Measurements from ENCODE around the gene LHPP.

DNA sequence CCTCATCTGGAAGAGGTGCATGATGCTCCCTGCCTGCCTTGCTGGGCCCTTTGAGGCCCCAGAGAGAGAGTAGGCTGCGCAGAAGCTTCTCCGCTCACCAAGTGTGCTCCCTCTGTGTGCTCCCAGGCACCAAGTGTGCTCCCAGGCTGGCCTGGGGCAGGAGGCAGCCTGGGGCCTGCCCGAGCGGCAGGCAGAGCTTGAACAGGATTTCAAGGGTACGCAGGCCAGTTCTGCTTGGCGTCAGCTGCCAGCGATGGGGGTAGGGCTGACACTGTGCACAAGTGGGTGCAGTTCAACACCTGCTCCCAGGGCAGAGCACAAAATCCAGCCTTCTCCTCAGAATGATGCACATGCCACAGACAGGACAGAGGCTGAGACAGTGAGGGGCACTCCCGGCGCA lies 162.8 kb downstream of the LHPP start:
- TF ChIP-seq, protein P1, sequence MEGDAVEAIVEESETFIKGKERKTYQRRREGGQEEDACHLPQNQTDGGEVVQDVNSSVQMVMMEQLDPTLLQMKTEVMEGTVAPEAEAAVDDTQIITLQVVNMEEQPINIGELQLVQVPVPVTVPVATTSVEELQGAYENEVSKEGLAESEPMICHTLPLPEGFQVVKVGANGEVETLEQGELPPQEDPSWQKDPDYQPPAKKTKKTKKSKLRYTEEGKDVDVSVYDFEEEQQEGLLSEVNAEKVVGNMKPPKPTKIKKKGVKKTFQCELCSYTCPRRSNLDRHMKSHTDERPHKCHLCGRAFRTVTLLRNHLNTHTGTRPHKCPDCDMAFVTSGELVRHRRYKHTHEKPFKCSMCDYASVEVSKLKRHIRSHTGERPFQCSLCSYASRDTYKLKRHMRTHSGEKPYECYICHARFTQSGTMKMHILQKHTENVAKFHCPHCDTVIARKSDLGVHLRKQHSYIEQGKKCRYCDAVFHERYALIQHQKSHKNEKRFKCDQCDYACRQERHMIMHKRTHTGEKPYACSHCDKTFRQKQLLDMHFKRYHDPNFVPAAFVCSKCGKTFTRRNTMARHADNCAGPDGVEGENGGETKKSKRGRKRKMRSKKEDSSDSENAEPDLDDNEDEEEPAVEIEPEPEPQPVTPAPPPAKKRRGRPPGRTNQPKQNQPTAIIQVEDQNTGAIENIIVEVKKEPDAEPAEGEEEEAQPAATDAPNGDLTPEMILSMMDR (IDR thresholded peaks at IDR 0.05; ENCODE audit: insufficient read depth, low read length), result no peak
- TF ChIP-seq POLR2AphosphoS5 (IDR thresholded peaks at IDR 0.05; ENCODE audit: low read depth), result no peak
- TF ChIP-seq GABPA (IDR thresholded peaks at IDR 0.05; ENCODE audit: low read depth), result no peak
- TF ChIP-seq SPI1 (IDR thresholded peaks at IDR 0.05; ENCODE audit: borderline replicate concordance, low read depth), result no peak
- TF ChIP-seq, protein P2, sequence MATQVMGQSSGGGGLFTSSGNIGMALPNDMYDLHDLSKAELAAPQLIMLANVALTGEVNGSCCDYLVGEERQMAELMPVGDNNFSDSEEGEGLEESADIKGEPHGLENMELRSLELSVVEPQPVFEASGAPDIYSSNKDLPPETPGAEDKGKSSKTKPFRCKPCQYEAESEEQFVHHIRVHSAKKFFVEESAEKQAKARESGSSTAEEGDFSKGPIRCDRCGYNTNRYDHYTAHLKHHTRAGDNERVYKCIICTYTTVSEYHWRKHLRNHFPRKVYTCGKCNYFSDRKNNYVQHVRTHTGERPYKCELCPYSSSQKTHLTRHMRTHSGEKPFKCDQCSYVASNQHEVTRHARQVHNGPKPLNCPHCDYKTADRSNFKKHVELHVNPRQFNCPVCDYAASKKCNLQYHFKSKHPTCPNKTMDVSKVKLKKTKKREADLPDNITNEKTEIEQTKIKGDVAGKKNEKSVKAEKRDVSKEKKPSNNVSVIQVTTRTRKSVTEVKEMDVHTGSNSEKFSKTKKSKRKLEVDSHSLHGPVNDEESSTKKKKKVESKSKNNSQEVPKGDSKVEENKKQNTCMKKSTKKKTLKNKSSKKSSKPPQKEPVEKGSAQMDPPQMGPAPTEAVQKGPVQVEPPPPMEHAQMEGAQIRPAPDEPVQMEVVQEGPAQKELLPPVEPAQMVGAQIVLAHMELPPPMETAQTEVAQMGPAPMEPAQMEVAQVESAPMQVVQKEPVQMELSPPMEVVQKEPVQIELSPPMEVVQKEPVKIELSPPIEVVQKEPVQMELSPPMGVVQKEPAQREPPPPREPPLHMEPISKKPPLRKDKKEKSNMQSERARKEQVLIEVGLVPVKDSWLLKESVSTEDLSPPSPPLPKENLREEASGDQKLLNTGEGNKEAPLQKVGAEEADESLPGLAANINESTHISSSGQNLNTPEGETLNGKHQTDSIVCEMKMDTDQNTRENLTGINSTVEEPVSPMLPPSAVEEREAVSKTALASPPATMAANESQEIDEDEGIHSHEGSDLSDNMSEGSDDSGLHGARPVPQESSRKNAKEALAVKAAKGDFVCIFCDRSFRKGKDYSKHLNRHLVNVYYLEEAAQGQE (IDR thresholded peaks at IDR 0.05; ENCODE audit: insufficient replicate concordance, low read depth), result no peak
